Endometrial microvascular endothelial cells (primary cell): ENCODE data around the gene RGS9BP. TPM values are rescaled to one million over a fixed set of nuclear protein-coding genes. Genes with fewer than 3 reads are reported as not detected.

Experiments
- total RNA-seq: library from RNA; depleted of rRNA; stranded (reverse); fragments of >200 nt; gene quantifications from one replicate; pipeline ENCODE4 v1.2.3, GENCODE V29; 2015; ENCODE audit errors: inconsistent ontology term

Gene RGS9BP
- total RNA-seq, 1 donor from 2014 or later: not detected

Other genes starting within 250 kb of the RGS9BP start
- gene PDCD5, start 94.7 kb upstream of the RGS9BP start, total RNA-seq: 147 TPM
- 34.8 TPM for gene ANKRD27, start 668 bp upstream of the RGS9BP start, total RNA-seq
- gene NUDT19, start 16.0 kb downstream of the RGS9BP start, total RNA-seq: 20.3 TPM
- gene TDRD12, start 43.9 kb downstream of the RGS9BP start, total RNA-seq: not detected
- gene SLC7A9, start 193.9 kb downstream of the RGS9BP start, total RNA-seq: not detected